PFSK-1 (cell line): Measurements from ENCODE around the gene PSMB7.

Source experiments
- FOXP2 ChIP-seq: optimal IDR thresholded peaks from 2 replicates; pipeline ENCODE3; 2011; ENCODE audit warnings: borderline replicate concordance, control low read depth, inconsistent platforms; ENCODE audit not compliant: insufficient read depth; ENCODE audit errors: extremely low read length, extremely low read depth
- POLR2AphosphoS5 ChIP-seq: IDR thresholded peaks from 2 replicates; pipeline ENCODE4 v1.6.1; 2012; ENCODE audit warnings: low read depth, mild to moderate bottlenecking, control low read depth, low read length, moderate library complexity
- SIN3A ChIP-seq: IDR thresholded peaks from 2 replicates; pipeline ENCODE4 v1.6.1; 2012; ENCODE audit warnings: mild to moderate bottlenecking, low read length, moderate library complexity, borderline replicate concordance; ENCODE audit not compliant: insufficient read depth
- TAF1 ChIP-seq: IDR thresholded peaks from 2 replicates; pipeline ENCODE4 v1.6.1; 2012; ENCODE audit warnings: low read length, control low read depth, borderline replicate concordance; ENCODE audit not compliant: insufficient read depth

DNA sequence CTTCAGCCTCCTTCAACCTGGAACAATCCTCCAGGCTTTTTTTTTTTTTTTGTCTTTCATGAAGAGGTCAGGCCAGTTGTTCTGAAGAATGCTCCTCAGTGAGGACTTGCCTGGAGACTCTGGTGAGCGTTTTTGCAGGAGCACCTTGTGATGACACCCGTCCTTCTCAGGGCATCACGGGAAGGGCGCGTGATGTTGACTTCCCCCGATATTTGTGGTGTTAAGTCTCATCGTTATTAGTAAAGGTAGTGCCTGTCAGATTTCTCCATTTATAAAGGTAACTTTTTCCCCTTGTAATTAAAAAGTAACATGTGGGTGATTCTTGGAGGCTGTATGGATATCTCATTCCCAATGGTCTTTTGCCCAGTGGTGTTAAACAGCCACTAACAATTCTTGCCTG, 11.1 kb upstream of the PSMB7 start:
- TF ChIP-seq POLR2AphosphoS5 (no peak), TAF1 (no peak), SIN3A (no peak), FOXP2 (no peak)
